A673 (cell line): ENCODE results near the gene PPP2R5E. TPM values are rescaled to one million over a fixed set of nuclear protein-coding genes. Genes with fewer than 3 reads are reported as not detected.

ENCODE experiments used
- BruUV-seq: library from RNA; stranded (reverse); fragments of 400-500 nt; replicated peaks from 2 replicates; lab custom pipeline; 2021; lab: Mats Ljungman, UMichigan
- CTCF ChIA-PET: fragments of 300-600 bp; sonication (Branson Sonifier 250); formaldehyde crosslinking; loops from one replicate; lab custom pipeline; 2022; ENCODE audit warnings: antibody characterized with exemption; lab: Charles Lee
- POLR2A ChIA-PET: fragments of 300-600 bp; sonication (Branson Sonifier 250); formaldehyde crosslinking; loops from one replicate; lab custom pipeline; 2022; ENCODE audit warnings: antibody characterized with exemption; ENCODE audit not compliant: low non-redundant PET; lab: Charles Lee
- DNase-seq: peaks from one replicate; pipeline ENCODE4 v3.0.0-alpha.2; 2015; ENCODE audit warnings: low spot score
- H3K27ac ChIP-seq: fragments of 200-600 bp; sonication (generic); 2 replicates; pipeline ENCODE4 v1.5.1; 2016; ENCODE audit warnings: mixed run types, low read depth, mild to moderate bottlenecking, mixed read lengths, antibody characterized with exemption, low read length; ENCODE audit not compliant: poor library complexity, severe bottlenecking
- H3K27me3 ChIP-seq: fragments of 200-600 bp; sonication (generic); replicated peaks from 2 replicates; pipeline ENCODE4 v1.6.1; 2017; ENCODE audit warnings: mixed run types, low read depth, mild to moderate bottlenecking, mixed read lengths, antibody characterized with exemption, low read length; ENCODE audit not compliant: insufficient read depth, poor library complexity
- H3K36me3 ChIP-seq: fragments of 200-600 bp; sonication (generic); 2 replicates; pipeline ENCODE4 v1.6.1; 2016; ENCODE audit warnings: mixed run types, mild to moderate bottlenecking, mixed read lengths, antibody characterized with exemption, low read length; ENCODE audit not compliant: insufficient read depth, poor library complexity, severe bottlenecking
- H3K4me1 ChIP-seq: fragments of 200-600 bp; sonication (generic); 2 replicates; pipeline ENCODE4 v1.6.1; 2017; ENCODE audit warnings: mixed run types, mild to moderate bottlenecking, mixed read lengths, antibody characterized with exemption, low read length; ENCODE audit not compliant: insufficient read depth, poor library complexity, severe bottlenecking
- H3K4me3 ChIP-seq: fragments of 200-600 bp; sonication (generic); 2 replicates; pipeline ENCODE4 v1.5.1; 2016; ENCODE audit warnings: low read depth, mixed run types, mild to moderate bottlenecking, mixed read lengths, low read length; ENCODE audit not compliant: poor library complexity, severe bottlenecking
- H3K9me3 ChIP-seq: fragments of 200-600 bp; sonication (generic); 2 replicates; pipeline ENCODE4 v1.6.1; 2016; ENCODE audit warnings: mixed run types, low read depth, mild to moderate bottlenecking, mixed read lengths, antibody characterized with exemption, low read length; ENCODE audit not compliant: poor library complexity, severe bottlenecking
- CTCF ChIP-seq: fragments of 300-800, 200-600 bp; sonication (generic); conservative IDR thresholded peaks from 2 replicates; pipeline ENCODE4 v1.5.1; 2017; ENCODE audit warnings: low read depth, mild to moderate bottlenecking, antibody characterized with exemption, low read length, moderate library complexity, mixed read lengths
- EZH2 ChIP-seq: fragments of 200-600 bp; sonication (generic); IDR thresholded peaks from 2 replicates; pipeline ENCODE4 v1.6.1; 2017; ENCODE audit warnings: borderline replicate concordance, low read depth, mild to moderate bottlenecking, mixed read lengths, antibody characterized with exemption, low read length; ENCODE audit not compliant: poor library complexity, severe bottlenecking
- intact Hi-C: fragments of 100-400 bp; cut with micrococcal nuclease; formaldehyde crosslinking; loops from one replicate; pipeline ENCODE4 v1.10.0; 2022; ENCODE audit not compliant: unreplicated experiment
- total RNA-seq: library from RNA; stranded (reverse); gene quantifications from 2 replicates; pipeline ENCODE4 v1.2.3, GENCODE V29; 2021

The PPP2R5E gene
- total RNA-seq, 1 experiment from 2014 or later: 66.0 TPM

GRCh38 chr14:63428486-63428885 is 114.7 kb downstream of the PPP2R5E start:
- Histone ChIP-seq H3K27me3 (no peaks in the 10 kb centered on the region), H3K27ac (no peak overlapping the region), H3K36me3 (no peaks in the 10 kb centered on the region), H3K9me3 (no peaks in the 10 kb centered on the region), H3K4me1 (peaks cover 30% of the 10 kb centered on the region), H3K4me3 (no peak overlapping the region)
- TF ChIP-seq EZH2 (no peak), CTCF (no peak)
- POLR2A ChIA-PET: no interaction called here
- CTCF ChIA-PET: no interaction called here
- intact Hi-C loops: no loop called here
- DNase-seq: no peak
- BruUV-seq: no TSS peak

- no peak overlapping the region for H3K4me3 ChIP-seq
- peak; percentile 72 for DNase-seq
- no peak for TF ChIP-seq CTCF
- TF ChIP-seq EZH2: no peak
- POLR2A ChIA-PET: no interaction called here
- H3K27ac ChIP-seq: no peak overlapping the region
- CTCF ChIA-PET: no interaction called here
- intact Hi-C loops: no loop called here
- no peaks in the 10 kb centered on the region for H3K36me3 ChIP-seq
- peaks cover 30% of the 10 kb centered on the region for H3K4me1 ChIP-seq
- no peaks in the 10 kb centered on the region for H3K9me3 ChIP-seq
- BruUV-seq: no TSS peak
- H3K27me3 ChIP-seq: no peaks in the 10 kb centered on the region
Measured at GRCh38 chr14:63426838-63427352, 116.3 kb downstream of the PPP2R5E start.

GRCh38 chr14:63423889-63424288 is 119.3 kb downstream of the PPP2R5E start:
- no peaks in the 10 kb centered on the region for H3K9me3 ChIP-seq
- POLR2A ChIA-PET: no interaction called here
- H3K4me3 ChIP-seq: no peak overlapping the region
- CTCF ChIA-PET: no interaction called here
- intact Hi-C loops: no loop called here
- no peak overlapping the region for H3K27ac ChIP-seq
- TF ChIP-seq CTCF (no peak), EZH2 (no peak)
- no peaks in the 10 kb centered on the region for H3K27me3 ChIP-seq
- no TSS peak for BruUV-seq
- peaks cover 30% of the 10 kb centered on the region for H3K4me1 ChIP-seq
- H3K36me3 ChIP-seq: peaks cover 6% of the 10 kb centered on the region
- no peak for DNase-seq
